ENCODE measurements around the gene PLPPR4. TPM values are rescaled to one million over a fixed set of nuclear protein-coding genes. Genes with fewer than 3 reads are reported as not detected.

The PLPPR4 gene
- total and polyA plus RNA-seq, 2 donors (not counting 1 experiment from before 2014, with no cell fraction given), result not detected

GRCh38 chr1:99228153-99228552 is 36.1 kb upstream of the PLPPR4 start:
- Mint-ChIP-seq H3K27ac (no peak overlapping the region), H3K27me3 (no peaks in the 10 kb centered on the region), H3K4me3 (no peak overlapping the region), H3K9me3 (ENCODE audit: insufficient read depth) (no peaks in the 10 kb centered on the region), H3K4me1 (no peaks in the 10 kb centered on the region)
- no peak overlapping the region for H3K4me2 ChIP-seq (replicated peaks; ENCODE audit: low read depth, low read length, poor library complexity, severe bottlenecking)
- ATAC-seq (ENCODE audit: low read depth) (no peak), DNase-seq (no peak)
- POLR2A ChIA-PET, result no interaction called here
- no peak overlapping the region for H2AFZ ChIP-seq (ENCODE audit: insufficient read depth, low read depth, low read length, poor library complexity, severe bottlenecking)
- H3K4me3 ChIP-seq (ENCODE audit: control extremely low read depth in 1 of 5, extremely low read depth in 1 of 5, insufficient read depth in 1 of 5, low read depth in 2 of 5, low read length in 4 of 5), result no peak overlapping the region
- CTCF ChIA-PET, result no interaction called here
- no peak overlapping the region for H3K9ac ChIP-seq (ENCODE audit: low read length)
- H3K4me1 ChIP-seq (ENCODE audit: control insufficient read depth in 2 of 2, insufficient read depth in 2 of 2, low read length in 2 of 2), result no peaks in the 10 kb centered on the region
- no peak overlapping the region for H3K27ac ChIP-seq (ENCODE audit: low read length in 2 of 2)
- no peaks in the 10 kb centered on the region for H3K36me3 ChIP-seq (replicated peaks in 1 of 2; ENCODE audit: control extremely low read depth in 1 of 2, control insufficient read depth in 1 of 2, extremely low read depth in 1 of 2, insufficient read depth in 2 of 2, low read length in 1 of 2)
- TF ChIP-seq CTCF (IDR thresholded peaks at IDR 0.05) (peak; percentile 9), EZH2 (IDR thresholded peaks at IDR 0.05; ENCODE audit: borderline replicate concordance, insufficient read depth, low read depth, low read length, poor library complexity, severe bottlenecking) (no peak)
- H4K20me1 ChIP-seq (ENCODE audit: control insufficient read depth, insufficient read depth, low read length, poor library complexity, severe bottlenecking), result no peaks in the 10 kb centered on the region
- H3K9me3 ChIP-seq (ENCODE audit: control extremely low read depth in 1 of 3, control insufficient read depth in 2 of 3, insufficient read depth in 1 of 3, low read length in 2 of 3), result no peaks in the 10 kb centered on the region
- H3K27me3 ChIP-seq (replicated peaks in 1 of 4; ENCODE audit: control extremely low read depth in 1 of 4, control insufficient read depth in 3 of 4, insufficient read depth in 4 of 4, low read length in 3 of 4), result no peaks in the 10 kb centered on the region
- no peaks in the 10 kb centered on the region for H3K79me2 ChIP-seq (ENCODE audit: control insufficient read depth, insufficient read depth, low read length)
- no CpG with 5 or more reads among the region's 2 CpGs for whole genome bisulfite sequencing (ENCODE audit: insufficient coverage)
- intact Hi-C loops (cut with micrococcal nuclease), result no loop called here

DNA sequence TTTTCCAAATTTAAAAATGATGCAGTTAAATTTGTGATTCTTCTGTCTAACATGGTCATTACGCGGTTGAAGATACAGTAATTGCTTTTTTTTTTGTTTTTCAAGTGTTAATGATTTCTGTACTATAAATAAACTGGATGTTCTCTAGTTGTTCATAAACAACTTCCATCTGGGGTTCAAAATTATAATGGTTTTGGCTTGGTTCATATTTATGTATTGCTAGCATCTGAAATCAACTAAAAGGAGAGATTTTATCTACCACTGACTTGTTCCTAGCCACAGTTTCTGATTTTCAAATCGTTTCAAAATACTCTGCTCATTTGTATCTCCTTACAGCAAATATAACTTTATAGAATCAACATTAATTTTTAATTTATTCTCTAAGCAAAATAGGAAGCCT is 35.2 kb upstream of the PLPPR4 start:
- DNase-seq (no peak), ATAC-seq (ENCODE audit: low read depth) (no peak)
- TF ChIP-seq EZH2 (IDR thresholded peaks at IDR 0.05; ENCODE audit: borderline replicate concordance, insufficient read depth, low read depth, low read length, poor library complexity, severe bottlenecking), result no peak
- Mint-ChIP-seq H3K4me1 (no peaks in the 10 kb centered on the region), H3K27me3 (no peaks in the 10 kb centered on the region), H3K9me3 (ENCODE audit: insufficient read depth) (no peaks in the 10 kb centered on the region), H3K27ac (no peak overlapping the region), H3K4me3 (no peak overlapping the region)
- Histone ChIP-seq H3K4me3 (ENCODE audit: control extremely low read depth in 1 of 5, extremely low read depth in 1 of 5, insufficient read depth in 1 of 5, low read depth in 2 of 5, low read length in 4 of 5) (no peak overlapping the region), H3K9ac (ENCODE audit: low read length) (no peak overlapping the region), H3K4me1 (ENCODE audit: control insufficient read depth in 2 of 2, insufficient read depth in 2 of 2, low read length in 2 of 2) (no peaks in the 10 kb centered on the region), H3K9me3 (ENCODE audit: control extremely low read depth in 1 of 3, control insufficient read depth in 2 of 3, insufficient read depth in 1 of 3, low read length in 2 of 3) (no peaks in the 10 kb centered on the region), H3K4me2 (replicated peaks; ENCODE audit: low read depth, low read length, poor library complexity, severe bottlenecking) (no peak overlapping the region), H3K27ac (ENCODE audit: low read length in 2 of 2) (no peak overlapping the region), H3K79me2 (ENCODE audit: control insufficient read depth, insufficient read depth, low read length) (no peaks in the 10 kb centered on the region), H4K20me1 (ENCODE audit: control insufficient read depth, insufficient read depth, low read length, poor library complexity, severe bottlenecking) (no peaks in the 10 kb centered on the region), H3K36me3 (replicated peaks in 1 of 2; ENCODE audit: control extremely low read depth in 1 of 2, control insufficient read depth in 1 of 2, extremely low read depth in 1 of 2, insufficient read depth in 2 of 2, low read length in 1 of 2) (no peaks in the 10 kb centered on the region), H3K27me3 (replicated peaks in 1 of 4; ENCODE audit: control extremely low read depth in 1 of 4, control insufficient read depth in 3 of 4, insufficient read depth in 4 of 4, low read length in 3 of 4) (no peaks in the 10 kb centered on the region), H2AFZ (ENCODE audit: insufficient read depth, low read depth, low read length, poor library complexity, severe bottlenecking) (no peak overlapping the region)
- CTCF ChIA-PET, result no interaction called here
- intact Hi-C loops (cut with micrococcal nuclease), result no loop called here
- no CpG with 5 or more reads among the region's 3 CpGs for WGBS (ENCODE audit: insufficient coverage)
- POLR2A ChIA-PET, result no interaction called here

Measured in B cell (primary cell).